Endothelial cell of umbilical vein (primary cell): ENCODE results near the gene EFR3B. TPM values are rescaled to one million over a fixed set of nuclear protein-coding genes. Genes with fewer than 3 reads are reported as not detected.

ENCODE experiments used
- BruUV-seq: library from RNA; stranded (reverse); fragments of 400-500 nt; replicated peaks from 2 replicates; lab custom pipeline; 2021; lab: Mats Ljungman, UMichigan
- CTCF ChIA-PET: fragments of 300-600, 350-600 bp; sonication (Branson Sonifier 250); formaldehyde crosslinking; loops from one replicate; lab custom pipeline; 2021; ENCODE audit warnings: antibody characterized with exemption, inconsistent platforms; lab: Charles Lee
- POLR2A ChIA-PET: fragments of 300-600, 350-600 bp; sonication (Branson Sonifier 250); formaldehyde crosslinking; loops from one replicate; lab custom pipeline; 2021; ENCODE audit warnings: antibody characterized with exemption, inconsistent platforms; lab: Charles Lee
- DNase-seq: peaks from one replicate; pipeline ENCODE4 v3.0.0-alpha.2; 2011; ENCODE audit warnings: low read depth, low spot score
- FAIRE-seq: peaks from 2 replicates; lab custom pipeline; 2011; peaks lifted over from hg19 to GRCh38; lab: Jason Lieb, UNC
- H2AFZ ChIP-seq: 2 replicates; pipeline ENCODE4 v1.6.0; 2012; ENCODE audit warnings: low read depth, low read length, control low read depth, inconsistent platforms
- H3K27ac ChIP-seq: 2 replicates; pipeline ENCODE4 v1.5.1; 2011; ENCODE audit warnings: low read depth, mild to moderate bottlenecking, control low read depth, low read length, moderate library complexity; ENCODE audit not compliant: insufficient read depth
- H3K27me3 ChIP-seq, 2 experiments: 2 replicates each; pipeline versions ENCODE4 v1.6.0 to v1.6.1; 2011; ENCODE audit warnings: low read length in 2 of 2, mixed read lengths in 1 of 2; ENCODE audit not compliant: control insufficient read depth in 2 of 2, insufficient read depth in 2 of 2
- H3K36me3 ChIP-seq, 2 experiments: 2 replicates in 1 of 2; 3 replicates in 1 of 2; pipeline ENCODE4 v1.5.1; 2011; ENCODE audit warnings: low read length in 2 of 2, mild to moderate bottlenecking in 1 of 2, moderate library complexity in 1 of 2; ENCODE audit not compliant: control insufficient read depth in 2 of 2, insufficient read depth in 2 of 2; ENCODE audit errors: extremely low read depth in 1 of 2
- H3K4me1 ChIP-seq: 3 replicates; pipeline ENCODE4 v1.5.1; 2011; ENCODE audit warnings: mild to moderate bottlenecking, low read length; ENCODE audit not compliant: control insufficient read depth, insufficient read depth; ENCODE audit errors: extremely low read depth
- H3K4me2 ChIP-seq: 2 replicates; pipeline ENCODE4 v1.6.1; 2011; ENCODE audit warnings: low read length, control low read depth, mixed read lengths; ENCODE audit not compliant: insufficient read depth
- H3K4me3 ChIP-seq, 3 experiments: fragments of 200-600 bp in 1 of 3; sonication (generic), shearing (Covaris generic) in 1 of 3; replicated peaks in 1 of 3; 2 replicates each; pipeline ENCODE4 v1.5.1; 2011 to 2016; ENCODE audit warnings: control low read depth in 3 of 3, low read length in 3 of 3, mild to moderate bottlenecking in 2 of 3, inconsistent platforms in 1 of 3, low read depth in 1 of 3, moderate library complexity in 1 of 3; ENCODE audit not compliant: insufficient read depth in 1 of 3
- H3K79me2 ChIP-seq: 2 replicates; pipeline ENCODE4 v1.6.0; 2012; ENCODE audit warnings: low read length, inconsistent platforms; ENCODE audit not compliant: control insufficient read depth, insufficient read depth
- H3K9ac ChIP-seq: replicated peaks from 2 replicates; pipeline ENCODE3; 2011; ENCODE audit warnings: low read length, control low read depth; ENCODE audit not compliant: insufficient read depth; ENCODE audit errors: extremely low read depth
- H3K9me1 ChIP-seq: replicated peaks from 3 replicates; pipeline ENCODE4 v1.6.0; 2011; ENCODE audit warnings: mild to moderate bottlenecking, low read length; ENCODE audit not compliant: control insufficient read depth, insufficient read depth; ENCODE audit errors: extremely low read depth
- H3K9me3 ChIP-seq: replicated peaks from 2 replicates; pipeline ENCODE4 v1.5.1; 2012; ENCODE audit warnings: low read length, inconsistent platforms; ENCODE audit not compliant: control insufficient read depth, insufficient read depth
- H4K20me1 ChIP-seq: replicated peaks from 2 replicates; pipeline ENCODE3; 2011; ENCODE audit warnings: mild to moderate bottlenecking, low read length; ENCODE audit not compliant: control insufficient read depth, insufficient read depth; ENCODE audit errors: extremely low read depth
- EZH2 ChIP-seq: IDR thresholded peaks from 2 replicates; pipeline ENCODE4 v1.6.1; 2012; ENCODE audit warnings: borderline replicate concordance, low read depth, mild to moderate bottlenecking, moderate library complexity, low read length, inconsistent platforms; ENCODE audit not compliant: severe bottlenecking
- FOS ChIP-seq: IDR thresholded peaks from 2 replicates; pipeline ENCODE4 v1.6.1; 2011; ENCODE audit warnings: mild to moderate bottlenecking, low read length, moderate library complexity, borderline replicate concordance; ENCODE audit not compliant: insufficient read depth
- JUN ChIP-seq: IDR thresholded peaks from 2 replicates; pipeline ENCODE4 v1.6.1; 2011; ENCODE audit warnings: borderline replicate concordance, low read depth; ENCODE audit not compliant: insufficient read length, insufficient read depth
- MYC ChIP-seq: IDR thresholded peaks from one replicate; pipeline ENCODE4 v1.6.1; 2011; ENCODE audit warnings: mild to moderate bottlenecking, low read depth, low read length
- POLR2A ChIP-seq: IDR thresholded peaks from 2 replicates; pipeline ENCODE4 v1.6.1; 2012; ENCODE audit warnings: low read depth, mild to moderate bottlenecking, control low read depth, low read length
- dilution Hi-C: fragments of 300-500 bp; cut with MboI; formaldehyde crosslinking; loops from one replicate; pipeline ENCODE4 v1.15.0; 2019; ENCODE audit warnings: low sequenced_read_pairs; ENCODE audit not compliant: extremely low pct_ligation_motif_present
- intact Hi-C: fragments of 100-400 bp; cut with micrococcal nuclease; formaldehyde crosslinking; loops from one replicate; pipeline ENCODE4 v1.10.0; 2022
- polyA plus RNA-seq, 4 experiments: library from polyadenylated mRNA; depleted of rRNA in 3 of 4; stranded (reverse) in 3 of 4; unstranded in 1 of 4; fragments of >200 nt; gene quantifications; 2 replicates each; pipeline versions ENCODE4 v1.2.1 to v1.2.3, GENCODE V29; 2011 to 2012; ENCODE audit warnings: missing spikeins in 1 of 4
- total RNA-seq: library from RNA; stranded (reverse); gene quantifications from 2 replicates; pipeline ENCODE4 v1.2.3, GENCODE V29; 2021
- TF ChIP-seq, protein P1 (sequence below): IDR thresholded peaks from 2 replicates; pipeline ENCODE4 v1.6.1; 2011; ENCODE audit not compliant: insufficient read depth, insufficient read length

EFR3B gene
- total and polyA plus RNA-seq, 2 donors (not counting 3 experiments of a cell fraction or from before 2014, with no cell fraction given) = 0.15 to 0.77 TPM

DNA sequence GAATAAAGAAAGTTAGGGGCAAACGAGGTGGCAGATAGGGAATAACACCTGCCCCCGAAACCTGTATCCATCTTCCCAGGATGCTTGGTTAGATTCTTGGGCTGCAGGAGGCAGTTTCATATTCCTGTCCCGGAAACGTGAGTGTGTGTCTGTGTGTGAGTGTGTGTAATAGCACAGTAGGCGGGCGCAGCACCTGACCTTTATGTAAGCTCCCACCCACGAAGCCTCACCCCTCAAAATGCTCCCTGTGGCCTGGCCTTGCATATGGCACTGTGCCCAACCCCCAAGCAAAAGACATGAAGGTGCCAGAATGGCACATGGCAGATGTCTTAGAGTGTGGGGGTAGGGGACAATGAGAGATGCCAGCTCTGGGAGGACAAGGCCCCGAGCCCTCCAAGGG, 48.9 kb downstream of the EFR3B start:
- H3K36me3 ChIP-seq = no peaks in the 10 kb centered on the region
- H3K4me1 ChIP-seq = no peaks in the 10 kb centered on the region
- intact Hi-C loops = no loop called here
- H3K4me2 ChIP-seq = no peak overlapping the region
- no peaks in the 10 kb centered on the region for H4K20me1 ChIP-seq
- BruUV-seq = no TSS peak
- H3K9ac ChIP-seq = no peak overlapping the region
- no peaks in the 10 kb centered on the region for H3K9me1 ChIP-seq
- TF ChIP-seq JUN = no peak
- TF ChIP-seq FOS = no peak
- TF ChIP-seq MYC = no peak
- TF ChIP-seq, protein P1, sequence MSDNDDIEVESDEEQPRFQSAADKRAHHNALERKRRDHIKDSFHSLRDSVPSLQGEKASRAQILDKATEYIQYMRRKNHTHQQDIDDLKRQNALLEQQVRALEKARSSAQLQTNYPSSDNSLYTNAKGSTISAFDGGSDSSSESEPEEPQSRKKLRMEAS = no peak
- no peak for TF ChIP-seq POLR2A
- no peak for TF ChIP-seq EZH2
- no peak overlapping the region for H3K4me3 ChIP-seq
- dilution Hi-C loops = no loop called here
- H3K79me2 ChIP-seq = no peaks in the 10 kb centered on the region
- no peaks in the 10 kb centered on the region for H3K27me3 ChIP-seq
- CTCF ChIA-PET = interaction anchor here (1.1 kb wide), 1 partner anchor 115 kb away, joined by 4 read pairs; no protein-coding TSS in a partner anchor
- FAIRE-seq (no peak), DNase-seq (no peak)
- H2AFZ ChIP-seq = no peak overlapping the region
- POLR2A ChIA-PET = no interaction called here
- H3K9me3 ChIP-seq = no peaks in the 10 kb centered on the region
- no peak overlapping the region for H3K27ac ChIP-seq

DNA sequence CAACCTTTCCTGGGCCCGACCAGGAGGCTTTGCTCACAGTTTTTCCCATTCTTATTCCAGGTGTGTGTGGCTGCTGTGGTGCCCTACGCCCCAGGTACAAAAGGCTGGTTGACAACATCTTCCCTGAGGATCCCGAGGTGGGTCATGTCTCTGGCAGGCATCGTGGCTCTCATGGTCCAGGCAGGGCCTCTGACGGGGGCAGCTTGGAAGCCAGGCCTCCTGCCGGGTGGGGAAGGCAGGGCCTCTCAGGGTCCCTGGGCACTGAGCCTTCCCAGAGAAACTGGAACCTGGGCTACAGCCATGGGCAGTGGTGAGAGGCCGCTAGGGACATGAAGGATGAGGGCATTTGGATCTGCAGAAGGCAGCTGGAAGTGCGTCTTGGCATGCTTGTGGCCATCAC, 49.4 kb downstream of the EFR3B start:
- FAIRE-seq (no peak), DNase-seq (no peak)
- Histone ChIP-seq H3K9me3 (no peaks in the 10 kb centered on the region), H3K4me1 (no peaks in the 10 kb centered on the region), H3K9me1 (no peaks in the 10 kb centered on the region), H3K27ac (no peak overlapping the region), H3K36me3 (no peaks in the 10 kb centered on the region), H3K27me3 (no peaks in the 10 kb centered on the region), H2AFZ (no peak overlapping the region), H4K20me1 (no peaks in the 10 kb centered on the region), H3K4me3 (no peak overlapping the region), H3K79me2 (no peaks in the 10 kb centered on the region), H3K9ac (no peak overlapping the region), H3K4me2 (no peak overlapping the region)
- dilution Hi-C loops = no loop called here
- no peak for TF ChIP-seq EZH2
- no peak for TF ChIP-seq MYC
- TF ChIP-seq FOS = no peak
- POLR2A ChIA-PET = no interaction called here
- CTCF ChIA-PET = interaction anchor here (1.1 kb wide), 1 partner anchor 116 kb away, joined by 4 read pairs; no protein-coding TSS in a partner anchor
- intact Hi-C loops = no loop called here
- BruUV-seq = no TSS peak
